ENCODE data around the gene TRIM23. TPM values are rescaled to one million over a fixed set of nuclear protein-coding genes. Genes with fewer than 3 reads are reported as not detected.
"Not testable (repeated sequence)": the region's sequence is repeated elsewhere in the genome, so short reads cannot be mapped to it uniquely, and the experiment has no call there.

TRIM23 gene
- total and polyA plus RNA-seq, 2 donors (not counting 1 experiment from before 2014, with no cell fraction given) = 3.1 to 21.0 TPM

DNA sequence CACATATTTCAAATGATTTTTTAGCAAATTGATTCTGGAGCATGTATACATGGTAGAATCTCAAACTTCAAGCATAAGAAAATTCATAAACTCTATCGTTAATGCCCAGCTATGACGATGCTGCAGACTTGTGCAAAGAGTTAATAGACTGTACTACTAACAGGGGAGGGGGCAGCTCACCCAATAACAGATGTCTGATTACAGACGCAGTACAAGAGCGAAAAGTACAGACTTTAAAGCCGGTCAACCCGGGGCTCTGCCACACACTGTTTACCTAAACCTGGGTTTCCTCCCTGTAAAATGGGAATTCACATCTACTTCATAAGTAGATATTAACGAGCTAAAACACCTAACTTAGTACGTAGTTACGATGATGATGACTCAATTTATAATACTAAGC is 651 bp downstream of the TRIM23 start:
- H3K79me2 ChIP-seq (ENCODE audit: control insufficient read depth, insufficient read depth, low read length) = peaks cover 81% of the 10 kb centered on the region
- H3K4me3 Mint-ChIP-seq = peak overlapping the region; percentile 99
- no peaks in the 10 kb centered on the region for H3K27me3 Mint-ChIP-seq
- peaks cover 16 to 21% of the 10 kb centered on the region in 2 donors for H3K4me1 ChIP-seq (ENCODE audit: control insufficient read depth in 2 of 2, insufficient read depth in 2 of 2, low read length in 2 of 2)
- H3K9me3 Mint-ChIP-seq (ENCODE audit: insufficient read depth) = no peaks in the 10 kb centered on the region
- H3K27me3 ChIP-seq (replicated peaks in 1 of 4; ENCODE audit: control extremely low read depth in 1 of 4, control insufficient read depth in 3 of 4, insufficient read depth in 4 of 4, low read length in 3 of 4) = no peaks in the 10 kb centered on the region
- peaks cover 41% of the 10 kb centered on the region for H3K4me1 Mint-ChIP-seq
- 17% methylated on average over 4 of the region's 9 CpGs for WGBS (ENCODE audit: insufficient coverage)
- CTCF ChIA-PET = interaction anchor here (1.4 kb wide), 1 partner anchor 61 kb away, joined by 7 read pairs; the partner anchor contains the start of genes CENPK and PPWD1
- H3K9ac ChIP-seq (ENCODE audit: low read length) = peak overlapping the region; percentile 92
- H4K20me1 ChIP-seq (ENCODE audit: control insufficient read depth, insufficient read depth, low read length, poor library complexity, severe bottlenecking) = peaks cover 6% of the 10 kb centered on the region
- H3K4me3 ChIP-seq (ENCODE audit: control extremely low read depth in 1 of 5, extremely low read depth in 1 of 5, insufficient read depth in 1 of 5, low read depth in 2 of 5, low read length in 4 of 5) = peak overlapping the region; percentile 88 to 99 (median 88)
- no peaks in the 10 kb centered on the region for H3K9me3 ChIP-seq (ENCODE audit: control extremely low read depth in 1 of 3, control insufficient read depth in 2 of 3, insufficient read depth in 1 of 3, low read length in 2 of 3)
- DNase-seq = no peak
- no peak for TF ChIP-seq CTCF (IDR thresholded peaks at IDR 0.05)
- no peak for TF ChIP-seq EZH2 (IDR thresholded peaks at IDR 0.05; ENCODE audit: borderline replicate concordance, insufficient read depth, low read depth, low read length, poor library complexity, severe bottlenecking)
- H3K36me3 ChIP-seq (replicated peaks in 1 of 2; ENCODE audit: control extremely low read depth in 1 of 2, control insufficient read depth in 1 of 2, extremely low read depth in 1 of 2, insufficient read depth in 2 of 2, low read length in 1 of 2) = no peaks in the 10 kb centered on the region
- no peak for ATAC-seq (ENCODE audit: low read depth)
- intact Hi-C loops (cut with micrococcal nuclease) = loop anchor here (5.0 kb wide), 1 partner anchor 141 kb away; the partner anchor contains the start of gene ADAMTS6
- peak overlapping the region; percentile 78 for H3K4me2 ChIP-seq (replicated peaks; ENCODE audit: low read depth, low read length, poor library complexity, severe bottlenecking)
- peak overlapping the region; percentile 96 for H2AFZ ChIP-seq (ENCODE audit: insufficient read depth, low read depth, low read length, poor library complexity, severe bottlenecking)
- H3K27ac Mint-ChIP-seq = peak overlapping the region; percentile 98
- POLR2A ChIA-PET = interaction anchor here (1.0 to 1.1 kb wide), 2 partner anchors 61 to 302 kb away, joined by 3 to 9 read pairs; partner anchors contain the start of genes CENPK, ERBIN and PPWD1
- H3K27ac ChIP-seq (ENCODE audit: low read length in 2 of 2) = peak overlapping the region; percentile 73 to 84

DNA sequence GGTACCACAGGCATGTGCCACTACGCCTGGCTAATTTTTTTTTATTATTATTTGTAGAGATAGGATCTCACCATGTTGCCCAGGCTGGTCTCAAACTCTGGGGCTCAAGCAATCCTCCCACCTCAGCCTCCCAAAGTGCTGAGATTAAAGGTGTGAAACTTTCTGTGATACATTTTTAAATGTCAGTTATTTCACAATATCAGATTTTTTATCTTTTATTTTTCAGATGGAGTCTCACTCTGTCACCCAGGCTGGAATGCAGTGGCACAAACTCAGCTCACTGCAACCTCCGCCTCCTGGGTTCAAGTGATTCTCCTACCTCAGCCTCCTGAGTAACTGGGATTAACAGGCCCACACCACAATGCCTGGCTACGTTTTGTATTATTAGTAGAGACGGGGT is 2.2 kb downstream of the TRIM23 start:
- H3K27me3 ChIP-seq (replicated peaks in 1 of 4; ENCODE audit: control extremely low read depth in 1 of 4, control insufficient read depth in 3 of 4, insufficient read depth in 4 of 4, low read length in 3 of 4); H3K9ac ChIP-seq (ENCODE audit: low read length); H4K20me1 ChIP-seq (ENCODE audit: control insufficient read depth, insufficient read depth, low read length, poor library complexity, severe bottlenecking); POLR2A ChIA-PET; H3K27ac ChIP-seq (ENCODE audit: low read length in 2 of 2); ATAC-seq (ENCODE audit: low read depth); H3K4me2 ChIP-seq (replicated peaks; ENCODE audit: low read depth, low read length, poor library complexity, severe bottlenecking); DNase-seq; H3K9me3 Mint-ChIP-seq (ENCODE audit: insufficient read depth); H3K27ac Mint-ChIP-seq; H2AFZ ChIP-seq (ENCODE audit: insufficient read depth, low read depth, low read length, poor library complexity, severe bottlenecking); CTCF ChIA-PET; H3K9me3 ChIP-seq (ENCODE audit: control extremely low read depth in 1 of 3, control insufficient read depth in 2 of 3, insufficient read depth in 1 of 3, low read length in 2 of 3); H3K27me3 Mint-ChIP-seq; H3K36me3 ChIP-seq (replicated peaks in 1 of 2; ENCODE audit: control extremely low read depth in 1 of 2, control insufficient read depth in 1 of 2, extremely low read depth in 1 of 2, insufficient read depth in 2 of 2, low read length in 1 of 2); H3K4me3 ChIP-seq (ENCODE audit: control extremely low read depth in 1 of 5, extremely low read depth in 1 of 5, insufficient read depth in 1 of 5, low read depth in 2 of 5, low read length in 4 of 5): not testable (repeated sequence)
- peaks cover 37% of the 10 kb centered on the region for H3K4me1 Mint-ChIP-seq
- intact Hi-C loops (cut with micrococcal nuclease) = loop anchor here (5.0 kb wide), 1 partner anchor 140 kb away; the partner anchor contains the start of gene ADAMTS6
- peaks cover 16 to 21% of the 10 kb centered on the region in 2 donors for H3K4me1 ChIP-seq (ENCODE audit: control insufficient read depth in 2 of 2, insufficient read depth in 2 of 2, low read length in 2 of 2)
- 100% methylated on average over 3 of the region's 4 CpGs for WGBS (ENCODE audit: insufficient coverage)
- H3K4me3 Mint-ChIP-seq = peak overlapping the region; percentile 99
- H3K79me2 ChIP-seq (ENCODE audit: control insufficient read depth, insufficient read depth, low read length) = peaks cover 81% of the 10 kb centered on the region

Measured in B cell (primary cell).